LHCN-M2 (cell line): Measurements from ENCODE around the gene LILRB5. TPM values are rescaled to one million over a fixed set of nuclear protein-coding genes. Genes with fewer than 3 reads are reported as not detected.
A peak's percentile ranks its signal among the peaks of the same experiment; 100 is the strongest.
"Not testable (repeated sequence)": the region's sequence is repeated elsewhere in the genome, so short reads cannot be mapped to it uniquely, and the experiment has no call there.

Experiments
- DNase-seq: peaks from one replicate; pipeline ENCODE4 v3.0.0-alpha.2; 2012; ENCODE audit warnings: low read depth
- total RNA-seq: library from RNA; depleted of rRNA; stranded (reverse); fragments of >200 nt; gene quantifications from 2 replicates; pipeline ENCODE4 v1.2.3, GENCODE V29; 2014

The LILRB5 gene
- total RNA-seq, 1 experiment from 2014 or later: not detected

- not testable (repeated sequence) for DNase-seq
Measured at GRCh38 chr19:54277111-54277615, 20.1 kb upstream of the LILRB5 start.

GRCh38 chr19:54275951-54276350 is 18.9 kb upstream of the LILRB5 start:
- DNase-seq: no peak

DNA sequence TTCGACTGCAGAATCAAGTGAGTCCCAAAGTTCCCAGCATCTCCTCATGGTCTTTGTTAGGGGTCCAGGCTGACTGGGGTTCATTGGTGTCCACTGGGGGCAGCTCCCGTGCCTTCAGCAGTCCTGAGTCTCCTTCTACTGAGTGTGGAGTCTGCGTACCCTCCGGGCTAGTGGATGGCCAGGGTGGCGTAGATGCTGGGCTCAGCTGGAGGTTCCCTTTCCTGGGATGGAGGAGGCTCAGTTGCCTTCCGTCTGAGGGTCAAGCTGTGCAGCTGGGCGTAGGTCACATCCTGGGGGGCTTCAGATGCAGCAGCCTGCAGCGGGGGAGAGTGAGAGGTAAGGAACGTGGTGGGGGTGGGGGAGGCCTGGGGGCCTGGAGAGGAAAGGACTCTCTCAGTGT is 17.4 kb upstream of the LILRB5 start:
- not testable (repeated sequence) for DNase-seq

GRCh38 chr19:54273821-54274220 is 16.7 kb upstream of the LILRB5 start:
- no peak for DNase-seq

- not testable (repeated sequence) for DNase-seq
Measured at GRCh38 chr19:54272181-54272580, 15.1 kb upstream of the LILRB5 start.

- DNase-seq: not testable (repeated sequence)
Measured at GRCh38 chr19:54271587-54271986, 14.5 kb upstream of the LILRB5 start.

GRCh38 chr19:54271106-54271505 is 14.0 kb upstream of the LILRB5 start:
- no peak for DNase-seq

GRCh38 chr19:54268936-54269335 is 11.9 kb upstream of the LILRB5 start:
- no peak for DNase-seq

GRCh38 chr19:54266133-54266532 is 9.1 kb upstream of the LILRB5 start:
- DNase-seq: peak; percentile 38

GRCh38 chr19:54262470-54262869 is 5.4 kb upstream of the LILRB5 start:
- DNase-seq: no peak

DNA sequence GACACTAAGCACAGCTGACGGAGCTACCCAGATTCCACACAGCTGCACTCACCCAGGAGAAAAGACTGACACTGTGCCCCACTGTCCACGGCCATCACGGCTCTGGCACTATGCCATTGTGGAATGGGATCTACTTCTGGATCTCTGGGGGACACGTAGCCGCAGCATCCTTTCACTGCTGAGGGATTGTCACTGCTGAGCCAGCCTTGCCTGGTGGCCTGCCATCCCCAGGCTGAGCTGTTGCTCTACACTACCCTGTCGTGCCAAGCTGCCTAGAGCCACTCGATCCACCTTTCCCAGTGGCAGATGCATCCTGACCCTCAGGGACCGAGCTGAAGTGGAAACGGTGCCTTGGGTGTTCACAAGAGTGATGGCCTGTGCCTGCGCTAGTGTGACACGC is 5.0 kb upstream of the LILRB5 start:
- DNase-seq: no peak

DNA sequence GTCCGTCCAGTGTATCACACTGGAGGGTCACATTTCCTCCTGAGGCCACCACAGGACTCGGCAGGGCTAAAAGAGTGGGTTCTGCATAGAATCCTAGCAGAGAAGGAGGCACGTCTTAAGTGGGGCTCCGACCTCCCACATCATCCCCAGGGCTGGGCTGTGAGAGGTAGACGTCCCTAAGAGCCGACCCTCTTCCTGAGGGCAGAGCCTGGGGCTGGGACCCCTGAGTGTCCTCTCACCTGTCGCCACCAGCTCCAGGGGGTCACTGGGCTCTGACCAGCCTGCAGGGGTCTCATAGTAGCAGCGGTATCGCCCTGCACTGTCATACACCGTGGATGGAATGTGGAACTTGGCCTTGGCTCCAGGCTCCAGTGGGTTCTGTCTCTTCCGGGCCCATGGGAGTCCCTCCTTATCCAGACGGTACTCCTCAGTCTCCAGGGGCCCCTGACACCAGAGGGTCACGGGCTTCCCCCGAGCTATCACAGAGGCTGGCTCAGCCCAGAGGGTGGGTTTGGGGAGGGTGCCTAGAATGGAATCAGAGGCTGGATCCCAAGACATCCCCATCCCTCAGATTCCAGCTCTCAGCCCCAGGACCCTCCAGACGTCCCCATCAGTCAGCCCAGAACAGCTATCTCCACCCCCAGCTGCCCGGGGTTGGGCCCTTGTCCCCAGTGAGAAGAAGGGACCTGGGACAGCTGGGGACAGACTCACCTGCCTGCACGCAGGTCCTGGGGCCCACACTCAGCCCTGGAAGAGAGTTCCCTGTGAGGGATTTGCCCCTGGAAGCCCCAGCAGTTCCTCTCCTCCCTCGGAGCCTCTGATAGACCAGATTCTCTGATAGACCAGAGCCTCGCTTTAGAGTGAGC is 590 bp downstream of the LILRB5 start:
- no peak for DNase-seq

DNA sequence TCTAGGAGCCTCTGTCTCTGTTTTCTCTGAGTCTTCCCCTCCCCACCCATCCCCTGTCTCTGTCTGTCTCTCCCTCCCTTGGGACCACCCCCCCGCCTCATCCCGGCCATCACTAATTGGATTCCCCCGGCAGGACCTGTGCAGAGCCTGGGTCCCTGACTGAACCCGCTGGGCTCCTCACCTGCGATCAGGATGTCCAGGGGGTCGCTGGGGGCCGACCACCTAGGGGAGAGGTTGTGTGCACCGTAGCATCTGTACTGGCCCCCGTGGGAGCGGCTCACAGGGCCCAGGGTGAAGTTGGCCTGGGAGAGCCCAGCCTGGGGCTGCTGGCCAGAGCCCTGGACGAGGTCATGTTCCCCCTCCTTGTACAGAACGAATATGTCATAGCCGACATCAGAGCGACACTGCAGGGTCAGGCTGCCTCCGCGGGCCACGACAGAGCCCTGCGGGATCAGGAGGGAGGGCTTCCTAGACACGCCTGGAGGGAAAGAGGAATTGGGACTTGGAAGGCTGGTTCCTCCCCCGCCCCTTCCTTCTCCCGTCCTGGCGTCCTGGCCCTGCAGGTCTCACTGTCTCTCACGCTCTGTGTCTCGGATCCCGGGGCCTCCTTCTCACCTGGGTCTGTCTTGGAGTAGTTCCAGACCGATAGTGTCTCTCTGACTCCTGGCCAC is 1.8 kb downstream of the LILRB5 start:
- DNase-seq: no peak

DNA sequence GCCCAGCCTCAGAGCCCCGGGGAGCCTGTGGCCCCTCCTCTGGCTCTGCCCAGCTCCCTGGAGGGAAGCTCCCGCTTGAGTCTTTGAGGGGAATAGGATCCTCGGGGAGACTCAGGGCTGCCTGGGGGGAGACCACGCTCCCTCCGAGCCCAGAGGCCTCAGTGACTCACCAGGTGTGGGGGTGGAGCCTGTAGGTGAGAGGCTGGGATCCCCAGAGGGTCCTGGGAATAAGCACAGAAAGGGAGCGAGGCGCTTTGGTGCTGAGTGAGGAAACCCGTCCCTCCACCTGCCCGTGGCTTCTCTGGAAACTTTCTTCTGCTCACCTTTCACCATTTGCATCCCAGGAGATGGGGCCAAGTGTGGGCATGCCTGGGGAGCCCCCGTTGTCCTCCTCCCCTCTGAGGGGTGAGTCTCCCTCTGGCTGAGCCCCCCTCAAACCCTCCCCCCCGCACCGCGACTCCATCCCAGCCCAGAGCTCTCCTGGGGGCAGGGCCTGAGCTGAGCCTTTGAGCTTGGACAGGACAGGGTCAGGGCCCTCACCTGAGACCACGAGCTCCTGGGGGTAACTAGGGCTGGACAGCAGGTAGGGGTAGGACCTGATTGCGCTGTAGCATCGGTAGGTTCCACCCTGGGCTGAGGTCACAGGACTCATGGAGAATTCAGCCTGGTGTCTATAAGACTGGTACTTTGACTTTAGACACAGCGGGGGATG is 2.7 kb downstream of the LILRB5 start:
- no peak for DNase-seq

GRCh38 chr19:54253331-54254194 is 3.5 kb downstream of the LILRB5 start:
- no peak for DNase-seq

DNA sequence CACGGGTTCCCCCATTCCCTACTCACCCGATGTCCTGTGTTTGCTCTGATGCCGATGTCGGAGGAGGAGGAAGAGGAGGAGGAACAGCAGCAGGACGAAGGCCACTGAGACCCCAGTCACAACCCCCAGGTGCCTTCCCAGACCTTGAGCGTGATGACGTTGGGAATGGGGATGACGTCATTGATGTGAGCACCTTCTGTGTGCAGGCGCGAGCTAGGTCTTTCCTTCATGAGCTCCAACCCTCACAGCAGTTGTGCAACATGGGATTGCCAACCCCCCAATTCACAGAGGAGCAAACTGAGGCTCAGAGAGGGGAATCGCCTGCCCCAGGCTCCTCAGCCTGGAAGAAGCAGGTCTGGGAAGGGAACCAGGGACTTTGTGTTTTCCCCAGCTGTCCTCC is 4.2 kb downstream of the LILRB5 start:
- DNase-seq: no peak

DNA sequence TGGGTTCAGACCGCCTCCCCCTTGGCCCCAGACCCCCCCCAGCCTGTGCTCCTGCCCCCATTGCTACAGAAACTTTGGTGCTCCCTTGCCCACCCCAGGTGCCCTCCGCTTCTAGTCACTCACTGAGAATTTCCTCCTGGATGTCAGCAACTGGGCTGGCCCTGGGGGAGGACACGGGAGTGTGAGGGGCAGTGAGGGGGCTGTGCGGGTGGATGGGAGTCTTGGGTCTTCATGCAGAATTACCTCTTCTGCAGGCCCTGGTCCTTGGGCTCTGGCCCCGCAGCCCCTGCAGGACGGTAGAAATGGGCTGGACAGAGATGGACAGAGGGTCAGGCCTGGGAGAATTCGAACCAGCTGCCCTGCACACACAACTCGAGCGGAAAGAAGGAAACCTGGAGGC is 4.8 kb downstream of the LILRB5 start:
- no peak for DNase-seq

DNA sequence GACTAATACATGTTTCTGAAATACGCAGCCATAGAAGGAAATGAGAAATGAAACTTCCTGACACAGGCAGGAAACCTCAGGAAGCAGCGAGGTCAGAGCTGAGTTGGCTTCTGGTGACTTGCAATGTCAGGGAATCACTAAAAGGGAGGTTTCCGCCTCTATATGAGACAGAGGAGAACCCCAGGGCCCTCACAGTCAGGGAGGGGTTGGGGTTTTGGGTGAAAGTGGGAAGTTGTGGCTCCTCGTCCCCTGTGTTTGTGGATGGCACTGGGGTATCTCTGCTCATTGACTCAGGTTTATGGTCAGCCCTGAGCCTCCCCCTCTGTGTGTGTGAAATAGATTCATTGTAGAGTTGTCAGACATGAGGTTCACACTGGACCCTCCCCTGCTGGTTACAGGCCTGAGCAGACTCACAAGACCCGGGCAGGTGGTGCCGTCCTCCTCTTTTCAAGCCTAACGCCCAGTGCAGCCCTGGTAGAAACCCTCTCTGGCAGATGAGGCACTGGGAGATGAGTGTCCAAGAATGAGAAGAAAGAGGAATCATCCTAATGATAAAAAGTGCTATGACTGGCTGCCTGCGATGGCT is 9.0 kb downstream of the LILRB5 start:
- peak; percentile 7 for DNase-seq

DNA sequence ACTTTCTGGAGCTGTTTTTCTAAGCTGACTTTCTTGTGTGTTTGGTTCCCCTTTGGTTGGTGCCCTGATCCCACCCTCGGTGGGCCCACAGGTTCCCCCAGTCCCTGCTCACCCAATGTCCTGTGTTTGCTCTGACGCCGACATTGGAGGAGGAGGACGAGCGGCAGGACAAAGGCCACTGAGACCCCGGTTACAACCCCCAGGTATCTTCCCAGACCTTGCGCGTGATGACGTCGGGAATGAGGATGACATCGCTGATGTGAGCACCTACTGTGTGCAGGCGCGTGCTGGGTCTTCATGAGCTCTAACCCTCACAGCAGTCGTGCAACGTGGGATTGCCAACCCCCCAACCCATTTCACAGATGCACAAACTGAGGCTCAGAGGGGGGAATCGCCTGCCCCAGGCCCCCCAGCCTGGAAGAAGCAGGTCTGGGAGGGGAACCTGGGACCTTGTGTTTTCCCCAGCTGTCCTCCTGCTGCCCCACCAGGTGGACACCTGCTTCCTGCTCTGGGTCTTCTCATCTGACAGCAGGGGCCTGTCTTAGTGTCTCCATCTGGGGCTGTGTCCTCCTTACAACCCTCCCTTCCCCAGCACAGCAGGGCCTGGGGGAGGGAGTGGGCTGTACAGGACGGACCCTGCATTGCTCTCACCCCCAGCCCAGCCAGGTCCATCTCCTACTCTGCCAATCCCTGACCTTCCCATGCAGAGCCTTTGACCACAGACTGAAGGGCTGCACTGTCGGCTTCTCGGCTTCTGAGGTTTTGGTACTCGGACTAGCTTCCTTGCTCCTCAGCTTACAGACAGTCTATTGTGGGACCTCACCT is 9.8 kb downstream of the LILRB5 start:
- no peak for DNase-seq

DNA sequence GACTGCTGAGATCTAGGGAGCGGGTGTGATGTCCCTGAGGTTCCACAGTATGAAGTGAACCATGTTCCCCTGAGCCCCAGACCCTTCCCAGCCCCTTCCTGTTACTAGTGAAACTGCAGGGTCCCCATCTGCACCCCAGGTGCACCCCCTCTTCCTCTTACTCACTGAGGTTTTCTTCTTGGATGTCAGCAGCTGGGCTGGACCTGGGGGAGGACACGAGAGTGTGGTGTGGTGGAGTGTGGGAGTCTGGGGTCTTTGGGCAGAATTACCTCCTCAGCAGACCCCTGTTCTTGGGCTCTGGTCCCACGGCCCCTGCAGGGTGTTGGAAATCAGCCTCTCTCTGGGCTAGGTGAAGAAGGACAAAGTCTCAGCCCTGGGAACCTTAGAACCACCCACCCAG is 11.1 kb downstream of the LILRB5 start:
- DNase-seq: no peak
